SK-N-MC (cell line): ENCODE results near the gene ACTN3.

Experiments used
- DNase-seq: peaks from one replicate; pipeline ENCODE4 v3.0.0-alpha.2; 2011; ENCODE audit warnings: low read depth, low spot score
- H3K27ac ChIP-seq: fragments of 200-600 bp; sonication (generic); 2 replicates; pipeline ENCODE4 v1.5.1; 2016; ENCODE audit warnings: mixed run types
- H3K36me3 ChIP-seq: fragments of 200-600 bp; sonication (generic); 2 replicates; pipeline ENCODE4 v1.6.1; 2017; ENCODE audit warnings: antibody characterized with exemption, low read length, mixed read lengths; ENCODE audit not compliant: insufficient read depth
- H3K4me3 ChIP-seq: fragments of 200-600 bp; sonication (generic); 2 replicates; pipeline ENCODE4 v1.5.1; 2016
- H3K9ac ChIP-seq: fragments of 200-600 bp; sonication (generic); 2 replicates; pipeline ENCODE4 v1.8.0; 2017; ENCODE audit warnings: mixed run types, mixed read lengths; ENCODE audit not compliant: insufficient read length
- H3K9me3 ChIP-seq: fragments of 200-600 bp; sonication (generic); 2 replicates; pipeline ENCODE4 v1.6.1; 2017; ENCODE audit warnings: low read depth, mild to moderate bottlenecking, antibody characterized with exemption, low read length, moderate library complexity, mixed read lengths
- EZH2 ChIP-seq: fragments of 200-600 bp; sonication (generic); IDR thresholded peaks from one replicate; pipeline ENCODE4 v1.6.1; 2017; ENCODE audit warnings: antibody characterized with exemption
- FOXP2 ChIP-seq: optimal IDR thresholded peaks from 2 replicates; pipeline ENCODE3; 2011; ENCODE audit warnings: mild to moderate bottlenecking, moderate library complexity; ENCODE audit not compliant: insufficient read depth; ENCODE audit errors: extremely low read length, control extremely low read depth
- POLR2AphosphoS5 ChIP-seq: IDR thresholded peaks from 2 replicates; pipeline ENCODE4 v1.6.1; 2012; ENCODE audit warnings: mild to moderate bottlenecking, low read depth, low read length, borderline replicate concordance

ACTN3 gene

DNA sequence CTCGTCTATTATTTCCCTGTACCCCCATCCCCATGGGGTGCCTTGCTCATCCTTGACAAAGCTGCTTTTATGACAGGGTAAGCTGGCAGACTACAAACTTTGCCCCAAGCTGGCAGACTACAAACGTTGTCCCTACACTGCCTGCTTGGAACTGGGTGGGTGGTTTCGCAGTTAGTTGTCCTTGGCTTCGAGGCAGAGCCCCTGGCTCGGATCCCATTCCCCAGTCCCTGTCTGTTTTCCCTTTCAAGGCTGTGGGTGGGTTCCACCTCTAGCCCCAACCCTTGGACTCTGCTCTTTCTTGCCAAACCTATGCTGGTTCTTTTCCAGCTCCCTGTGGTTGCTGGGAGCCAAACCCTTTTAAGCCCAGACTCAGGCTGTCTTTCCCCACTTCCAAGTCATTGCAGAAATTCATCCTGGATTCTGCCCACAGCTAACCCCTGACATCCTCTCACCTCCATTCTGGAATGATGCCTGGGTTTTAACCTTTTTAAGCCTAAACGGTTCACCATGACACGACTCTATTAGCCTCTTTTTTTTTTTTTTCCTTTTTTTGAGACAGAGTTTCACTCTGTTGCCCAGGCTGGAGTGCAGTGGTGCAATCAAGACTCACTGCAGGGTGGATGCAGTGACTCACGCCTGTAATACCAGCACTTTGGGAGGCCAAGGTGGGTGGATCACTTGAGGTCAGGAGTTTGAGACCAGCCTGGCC lies 60.6 kb downstream of the ACTN3 start:
- Histone ChIP-seq H3K4me3 (no peak overlapping the region), H3K9ac (no peak overlapping the region), H3K36me3 (peaks cover 15% of the 10 kb centered on the region; the same call in 1 of the 2 replicates), H3K9me3 (no peaks in the 10 kb centered on the region), H3K27ac (no peak overlapping the region)
- TF ChIP-seq POLR2AphosphoS5 (no peak), FOXP2 (no peak), EZH2 (no peak)
- no peak for DNase-seq

DNA sequence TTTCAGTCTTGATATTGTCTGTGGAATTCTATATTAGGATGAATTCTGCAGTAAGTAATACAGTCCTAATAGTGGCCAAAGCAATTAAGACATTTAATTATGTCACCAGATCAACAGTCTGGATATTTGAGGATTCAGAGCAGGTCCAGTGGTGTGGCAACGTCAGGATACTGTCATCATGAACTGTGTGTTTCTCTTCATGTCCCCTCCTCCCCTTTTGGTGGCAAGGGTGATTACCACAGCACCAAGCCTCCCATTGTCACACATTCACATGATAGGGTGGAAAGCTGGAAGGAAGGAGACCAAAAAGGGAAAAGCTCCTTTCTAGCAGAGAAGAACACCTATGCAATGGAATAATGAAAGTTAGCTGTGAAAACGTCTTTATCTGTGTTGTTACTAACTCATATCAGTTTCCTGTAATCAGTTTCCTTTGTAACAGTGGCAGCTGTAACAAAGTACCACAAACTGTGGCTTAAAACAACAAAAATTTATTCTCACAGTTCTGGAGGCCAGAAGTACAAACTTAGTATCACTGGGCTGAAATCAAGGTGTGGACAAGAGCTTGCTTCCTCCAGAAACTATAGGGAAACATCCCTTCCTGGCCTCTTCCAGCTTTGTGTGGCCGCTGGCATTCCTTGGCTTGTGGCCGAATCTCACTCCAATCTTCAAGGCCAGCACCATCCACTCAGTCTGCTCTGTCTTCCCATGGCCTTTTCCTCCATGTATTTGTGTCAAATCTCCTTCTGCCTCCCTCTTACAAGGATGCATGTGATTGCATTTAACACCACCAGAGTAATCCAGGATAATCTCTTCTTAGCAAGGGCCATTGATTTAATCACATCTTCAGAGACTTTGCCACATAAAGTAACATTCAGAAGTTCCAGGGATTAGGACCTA lies 63.3 kb downstream of the ACTN3 start:
- Histone ChIP-seq H3K9ac (no peak overlapping the region), H3K36me3 (peaks cover 8% of the 10 kb centered on the region; the same call in 1 of the 2 replicates), H3K9me3 (no peaks in the 10 kb centered on the region), H3K27ac (no peak overlapping the region), H3K4me3 (no peak overlapping the region)
- DNase-seq = no peak
- TF ChIP-seq POLR2AphosphoS5 = no peak
- no peak for TF ChIP-seq EZH2
- no peak for TF ChIP-seq FOXP2

GRCh38 chr11:66612458-66612857 lies 65.8 kb downstream of the ACTN3 start:
- Histone ChIP-seq H3K9ac (no peak overlapping the region), H3K27ac (no peak overlapping the region), H3K9me3 (no peaks in the 10 kb centered on the region), H3K4me3 (no peak overlapping the region), H3K36me3 (peaks cover 3% of the 10 kb centered on the region)
- no peak for DNase-seq
- TF ChIP-seq POLR2AphosphoS5 = no peak
- TF ChIP-seq EZH2 = no peak
- no peak for TF ChIP-seq FOXP2
